Liver (tissue), 9 donors: ENCODE results near the gene MC4R. TPM values are rescaled to one million over a fixed set of nuclear protein-coding genes. Genes with fewer than 3 reads are reported as not detected.

Experiments used
- DNase-seq: peaks from one replicate; pipeline ENCODE4 v3.0.0-alpha.2; 2017; ENCODE audit warnings: low spot score
- H3K27ac ChIP-seq, 2 donors: one replicate each; pipeline ENCODE4 v1.7.0; 2013; ENCODE audit warnings: inconsistent platforms in 2 of 2, low read length in 2 of 2, control low read depth in 1 of 2, low read depth in 1 of 2, mild to moderate bottlenecking in 1 of 2
- H3K27me3 ChIP-seq, 4 donors: one replicate each; pipeline versions ENCODE4 v1.6.1 to v1.7.0; 2013; ENCODE audit warnings: low read length in 3 of 4, inconsistent platforms in 1 of 4, mild to moderate bottlenecking in 1 of 4, moderate library complexity in 1 of 4; ENCODE audit not compliant: control insufficient read depth in 4 of 4, insufficient read depth in 4 of 4
- H3K36me3 ChIP-seq, 4 donors: one replicate each; pipeline versions ENCODE4 v1.6.1 to v1.7.0; 2013; ENCODE audit warnings: low read length in 3 of 4, mild to moderate bottlenecking in 3 of 4, low read depth in 1 of 4, moderate library complexity in 1 of 4; ENCODE audit not compliant: control insufficient read depth in 4 of 4, insufficient read depth in 3 of 4
- H3K4me1 ChIP-seq, 4 donors: one replicate each; pipeline versions ENCODE4 v1.6.1 to v1.7.0; 2013; ENCODE audit warnings: low read length in 3 of 4, mild to moderate bottlenecking in 3 of 4, moderate library complexity in 1 of 4; ENCODE audit not compliant: control insufficient read depth in 4 of 4, insufficient read depth in 4 of 4
- H3K4me3 ChIP-seq, 3 donors: one replicate each; pipeline versions ENCODE4 v1.6.1 to v1.7.0; 2013; ENCODE audit warnings: low read length in 3 of 3, control low read depth in 1 of 3, low read depth in 1 of 3, mild to moderate bottlenecking in 1 of 3
- H3K9ac ChIP-seq, 2 donors: one replicate each; pipeline ENCODE4 v1.7.0; 2013; ENCODE audit warnings: low read length in 2 of 2, mild to moderate bottlenecking in 2 of 2, moderate library complexity in 2 of 2, control low read depth in 1 of 2, low read depth in 1 of 2
- H3K9me3 ChIP-seq, 4 donors: one replicate each; pipeline versions ENCODE4 v1.6.1 to v1.7.0; 2013; ENCODE audit warnings: low read length in 3 of 4; ENCODE audit not compliant: control insufficient read depth in 4 of 4
- CTCF ChIP-seq: fragments of 150-350 bp; IDR thresholded peaks from 2 replicates; pipeline ENCODE4 v1.5.1; 2017; ENCODE audit warnings: improper control_type of control experiment, low read depth, low read length; ENCODE audit not compliant: missing input control
- EGR1 ChIP-seq, 2 donors: IDR thresholded peaks; 2 replicates each; pipeline ENCODE4 v1.6.1; 2016 to 2018; ENCODE audit warnings: antibody characterized with exemption in 2 of 2, low read depth in 2 of 2
- FOXA1 ChIP-seq: IDR thresholded peaks from 2 replicates; pipeline ENCODE4 v1.6.1; 2016; ENCODE audit warnings: antibody characterized with exemption
- FOXA2 ChIP-seq: IDR thresholded peaks from 2 replicates; pipeline ENCODE4 v1.6.1; 2016; ENCODE audit warnings: antibody characterized with exemption
- GABPA ChIP-seq, 2 donors: IDR thresholded peaks in 1 of 2; conservative IDR thresholded peaks in 1 of 2; 2 replicates each; pipeline ENCODE4 v1.6.1; 2016; ENCODE audit warnings: antibody characterized with exemption in 2 of 2, mild to moderate bottlenecking in 1 of 2, moderate library complexity in 1 of 2
- HNF4A ChIP-seq, 2 donors: conservative IDR thresholded peaks; 2 replicates each; pipeline ENCODE4 v1.6.1; 2016; ENCODE audit warnings: antibody characterized with exemption in 2 of 2, mild to moderate bottlenecking in 2 of 2
- HNF4G ChIP-seq: IDR thresholded peaks from 2 replicates; pipeline ENCODE4 v1.6.1; 2016; ENCODE audit warnings: antibody characterized with exemption
- JUND ChIP-seq, 2 donors: IDR thresholded peaks; 2 replicates each; pipeline ENCODE4 v1.6.1; 2016; ENCODE audit warnings: antibody characterized with exemption in 2 of 2
- MAX ChIP-seq: IDR thresholded peaks from 2 replicates; pipeline ENCODE4 v1.6.1; 2016; ENCODE audit warnings: antibody characterized with exemption
- NR2F2 ChIP-seq: IDR thresholded peaks from 2 replicates; pipeline ENCODE4 v1.6.1; 2016; ENCODE audit warnings: antibody characterized with exemption
- RAD21 ChIP-seq, 2 donors: IDR thresholded peaks; 2 replicates each; pipeline ENCODE4 v1.6.1; 2016; ENCODE audit warnings: antibody characterized with exemption in 2 of 2, mild to moderate bottlenecking in 2 of 2
- RXRA ChIP-seq, 2 donors: IDR thresholded peaks; 2 replicates each; pipeline ENCODE4 v1.6.1; 2017 to 2018; ENCODE audit warnings: antibody characterized with exemption in 2 of 2, mild to moderate bottlenecking in 1 of 2
- SP1 ChIP-seq: IDR thresholded peaks from 2 replicates; pipeline ENCODE4 v1.6.1; 2018; ENCODE audit warnings: antibody characterized with exemption, mild to moderate bottlenecking
- TAF1 ChIP-seq: conservative IDR thresholded peaks from 2 replicates; pipeline ENCODE4 v1.6.1; 2016; ENCODE audit warnings: antibody characterized with exemption, mild to moderate bottlenecking
- ZBTB33 ChIP-seq: IDR thresholded peaks from 2 replicates; pipeline ENCODE4 v1.6.1; 2016; ENCODE audit warnings: antibody characterized with exemption
- WGBS: extraction: QIAGEN DNeasy Blood & Tissue Kit; methylation state at CpG from one replicate; pipeline ENCODE4 v1.1.7; 2013; 5-methylcytosine and 5-hydroxymethylcytosine counted together
- polyA plus RNA-seq, 2 donors: library from polyadenylated mRNA; stranded (reverse) in 1 of 2; unstranded in 1 of 2; fragments of 200-250 nt in 1 of 2; fragments of >200 nt in 1 of 2; fragmentation: Nextera tagmentation in 1 of 2; extraction: Ambion mirVana in 1 of 2; gene quantifications; one replicate each; pipeline versions ENCODE4 v1.2.1 to v1.2.3, GENCODE V29; 2013 to 2015
- total RNA-seq, 2 donors: library from RNA; depleted of rRNA; stranded (reverse); fragments of >200 nt; gene quantifications; one replicate each; pipeline ENCODE4 v1.2.3, GENCODE V29; 2014
- TF ChIP-seq, protein P1 (sequence below): IDR thresholded peaks from 2 replicates; pipeline ENCODE4 v1.6.1; 2016; ENCODE audit warnings: antibody characterized with exemption
- donor health status: healthy.
- donor health status: healthy.
- donor health status: healthy.
- donor health status: healthy.
- donor health status: healthy.

Gene MC4R
- total and polyA plus RNA-seq, 4 donors: not detected

GRCh38 chr18:60358516-60358915 is 14.1 kb downstream of the MC4R start:
- H3K36me3 ChIP-seq: no peaks in the 10 kb centered on the region
- H3K4me3 ChIP-seq: no peak overlapping the region
- WGBS: 89% methylated on average over 1 of the region's 1 CpG
- no peak overlapping the region for H3K9ac ChIP-seq
- no peaks in the 10 kb centered on the region for H3K9me3 ChIP-seq
- DNase-seq: no peak
- TF ChIP-seq, protein P1, sequence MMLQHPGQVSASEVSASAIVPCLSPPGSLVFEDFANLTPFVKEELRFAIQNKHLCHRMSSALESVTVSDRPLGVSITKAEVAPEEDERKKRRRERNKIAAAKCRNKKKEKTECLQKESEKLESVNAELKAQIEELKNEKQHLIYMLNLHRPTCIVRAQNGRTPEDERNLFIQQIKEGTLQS: no peak
- TF ChIP-seq RXRA (IDR thresholded peaks at IDR 0.05): no peak
- TF ChIP-seq ZBTB33: no peak
- no peak for TF ChIP-seq FOXA1
- TF ChIP-seq SP1: no peak
- TF ChIP-seq NR2F2: no peak
- no peak for TF ChIP-seq HNF4A (conservative IDR thresholded peaks at IDR 0.05)
- TF ChIP-seq RAD21 (IDR thresholded peaks at IDR 0.05): no peak
- TF ChIP-seq CTCF: no peak
- no peak for TF ChIP-seq HNF4G
- TF ChIP-seq GABPA (IDR thresholded peaks at IDR 0.05 in 1 of 2, conservative IDR thresholded peaks at IDR 0.05 in 1 of 2): no peak
- no peaks in the 10 kb centered on the region for H3K4me1 ChIP-seq
- no peak overlapping the region for H3K27ac ChIP-seq
- no peaks in the 10 kb centered on the region for H3K27me3 ChIP-seq

DNA sequence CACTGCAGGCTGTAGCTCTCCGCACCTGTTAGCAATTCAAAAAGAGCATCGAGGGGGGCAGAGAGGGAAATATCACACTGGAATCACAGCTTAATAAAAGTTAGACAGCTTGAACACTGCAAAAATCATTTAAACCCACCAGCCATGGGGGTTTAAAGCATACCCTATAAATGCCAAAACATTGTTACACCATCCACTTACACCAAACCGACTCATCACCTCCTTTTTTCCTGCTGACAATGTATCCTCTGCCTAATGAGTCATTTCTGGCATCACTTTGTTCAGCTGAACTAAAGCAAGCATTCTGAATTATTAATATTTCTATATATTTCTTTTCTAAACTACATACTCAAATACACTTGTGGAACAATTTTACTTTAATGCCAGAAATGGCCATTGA is 21.6 kb downstream of the MC4R start:
- H3K4me1 ChIP-seq: no peaks in the 10 kb centered on the region
- H3K9ac ChIP-seq: no peak overlapping the region
- no peaks in the 10 kb centered on the region for H3K36me3 ChIP-seq
- H3K27ac ChIP-seq: no peak overlapping the region
- no peak for DNase-seq
- no peaks in the 10 kb centered on the region for H3K27me3 ChIP-seq
- no peaks in the 10 kb centered on the region for H3K9me3 ChIP-seq
- TF ChIP-seq FOXA1 (no peak), RXRA (IDR thresholded peaks at IDR 0.05) (no peak), GABPA (IDR thresholded peaks at IDR 0.05 in 1 of 2, conservative IDR thresholded peaks at IDR 0.05 in 1 of 2) (no peak)
- 71% methylated on average over 3 of the region's 3 CpGs for WGBS
- H3K4me3 ChIP-seq: no peak overlapping the region

DNA sequence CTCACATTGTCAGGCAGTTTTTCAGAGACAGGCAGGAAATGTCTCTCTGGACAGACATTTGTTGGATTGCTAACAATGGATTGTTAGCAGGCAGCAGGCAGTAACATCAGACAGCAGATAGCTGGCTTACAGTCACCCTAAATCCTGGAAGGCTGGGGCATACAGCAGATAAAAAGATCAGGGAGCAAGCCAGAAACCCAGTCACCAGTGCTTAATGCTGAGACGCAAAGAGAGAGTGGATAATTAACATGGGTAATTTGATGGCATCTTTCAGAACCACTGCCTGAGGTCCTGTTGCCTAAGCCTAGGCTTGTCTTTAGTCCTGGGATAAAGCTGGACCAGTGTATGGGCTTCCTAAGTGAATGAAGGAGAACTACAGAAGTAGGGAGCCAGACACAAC is 22.4 kb downstream of the MC4R start:
- no peak for DNase-seq
- no peak overlapping the region for H3K4me3 ChIP-seq
- no peak for TF ChIP-seq HNF4G
- no peak for TF ChIP-seq EGR1 (IDR thresholded peaks at IDR 0.05; ENCODE audit: low read depth in 2 of 2)
- TF ChIP-seq MAX: no peak
- TF ChIP-seq TAF1: no peak
- no peak for TF ChIP-seq NR2F2
- no peak for TF ChIP-seq HNF4A (conservative IDR thresholded peaks at IDR 0.05)
- no peak for TF ChIP-seq JUND (IDR thresholded peaks at IDR 0.05)
- no peak for TF ChIP-seq SP1
- no peak for TF ChIP-seq ZBTB33
- no peak for TF ChIP-seq FOXA2
- TF ChIP-seq CTCF: no peak
- no peak for TF ChIP-seq FOXA1
- no peaks in the 10 kb centered on the region for H3K9me3 ChIP-seq
- no peak overlapping the region for H3K9ac ChIP-seq
- H3K27ac ChIP-seq: no peak overlapping the region
- H3K27me3 ChIP-seq: no peaks in the 10 kb centered on the region
- H3K4me1 ChIP-seq: no peaks in the 10 kb centered on the region
- no peaks in the 10 kb centered on the region for H3K36me3 ChIP-seq
- 76% methylated on average over 1 of the region's 1 CpG for WGBS
